HEK293T (cell line): ENCODE data around the gene HYDIN.
"Not testable (repeated sequence)": the region's sequence is repeated elsewhere in the genome, so short reads cannot be mapped to it uniquely, and the experiment has no call there.

ENCODE experiments used
- BHLHE40 ChIP-seq: fragments of 450-650 bp; IDR thresholded peaks from 2 replicates; pipeline ENCODE4 v1.6.1; 2016; ENCODE audit warnings: mild to moderate bottlenecking, moderate library complexity, borderline replicate concordance
- ELF4 ChIP-seq: fragments of 450-650 bp; IDR thresholded peaks from 2 replicates; pipeline ENCODE4 v1.6.1; 2017; ENCODE audit warnings: antibody characterized with exemption
- FOXA1 ChIP-seq: fragments of 450-650 bp; IDR thresholded peaks from 2 replicates; pipeline ENCODE4 v1.6.1; 2016; ENCODE audit warnings: mild to moderate bottlenecking
- FOXK2 ChIP-seq: fragments of 450-650 bp; IDR thresholded peaks from 2 replicates; pipeline ENCODE4 v1.6.1; 2016; ENCODE audit warnings: mild to moderate bottlenecking
- FOXM1 ChIP-seq: fragments of 450-650 bp; IDR thresholded peaks from 2 replicates; pipeline ENCODE4 v1.6.1; 2017; ENCODE audit warnings: mild to moderate bottlenecking, borderline replicate concordance
- NFRKB ChIP-seq: fragments of 450-650 bp; IDR thresholded peaks from 2 replicates; pipeline ENCODE4 v1.6.1; 2016; ENCODE audit warnings: mild to moderate bottlenecking, moderate library complexity
- SP1 ChIP-seq: fragments of 450-650 bp; IDR thresholded peaks from 2 replicates; pipeline ENCODE4 v1.6.1; 2017
- SUZ12 ChIP-seq: fragments of 450-650 bp; IDR thresholded peaks from 2 replicates; pipeline ENCODE4 v1.6.1; 2016; ENCODE audit warnings: mild to moderate bottlenecking
- TARDBP ChIP-seq: fragments of 450-650 bp; IDR thresholded peaks from 2 replicates; pipeline ENCODE4 v1.6.1; 2016
- ZNF384 ChIP-seq: fragments of 450-650 bp; IDR thresholded peaks from 2 replicates; pipeline ENCODE4 v1.6.1; 2016
- TF ChIP-seq, protein P1 (sequence below): fragments of 450-650 bp; IDR thresholded peaks from 2 replicates; pipeline ENCODE4 v1.6.1; 2016

GRCh38 chr16:70877895-70878294 lies 352.6 kb downstream of the HYDIN start:
- TF ChIP-seq SP1, NFRKB, FOXA1, FOXK2, FOXM1, BHLHE40, TARDBP, SUZ12, ZNF384, ELF4: not testable (repeated sequence)
- TF ChIP-seq, protein P1, sequence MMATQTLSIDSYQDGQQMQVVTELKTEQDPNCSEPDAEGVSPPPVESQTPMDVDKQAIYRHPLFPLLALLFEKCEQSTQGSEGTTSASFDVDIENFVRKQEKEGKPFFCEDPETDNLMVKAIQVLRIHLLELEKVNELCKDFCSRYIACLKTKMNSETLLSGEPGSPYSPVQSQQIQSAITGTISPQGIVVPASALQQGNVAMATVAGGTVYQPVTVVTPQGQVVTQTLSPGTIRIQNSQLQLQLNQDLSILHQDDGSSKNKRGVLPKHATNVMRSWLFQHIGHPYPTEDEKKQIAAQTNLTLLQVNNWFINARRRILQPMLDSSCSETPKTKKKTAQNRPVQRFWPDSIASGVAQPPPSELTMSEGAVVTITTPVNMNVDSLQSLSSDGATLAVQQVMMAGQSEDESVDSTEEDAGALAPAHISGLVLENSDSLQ, result not testable (repeated sequence)
